A204.1 (cell line): Measurements from ENCODE around the gene KDM4F.

ENCODE experiments used
- FAIRE-seq: peaks from 2 replicates; lab custom pipeline; 2012; peaks lifted over from hg19 to GRCh38; lab: Jason Lieb, UNC

KDM4F gene

GRCh38 chr11:95091663-95092180 is 42.5 kb downstream of the KDM4F start:
- no peak for FAIRE-seq

GRCh38 chr11:95092549-95093324 is 43.5 kb downstream of the KDM4F start:
- FAIRE-seq = no peak

GRCh38 chr11:95093548-95093947 is 44.3 kb downstream of the KDM4F start:
- FAIRE-seq = no peak

- FAIRE-seq = no peak
These were observed 46.8 kb downstream of the KDM4F start for GRCh38 chr11:95095858-95096587.

- FAIRE-seq = no peak
These were observed 48.0 kb downstream of the KDM4F start for GRCh38 chr11:95097209-95097608.

- FAIRE-seq = no peak
These were observed 49.6 kb downstream of the KDM4F start for GRCh38 chr11:95098826-95099225.

GRCh38 chr11:95100191-95100648 is 51.0 kb downstream of the KDM4F start:
- FAIRE-seq = no peak
